Measurements from ENCODE around the gene RARB.

Gene RARB

DNA sequence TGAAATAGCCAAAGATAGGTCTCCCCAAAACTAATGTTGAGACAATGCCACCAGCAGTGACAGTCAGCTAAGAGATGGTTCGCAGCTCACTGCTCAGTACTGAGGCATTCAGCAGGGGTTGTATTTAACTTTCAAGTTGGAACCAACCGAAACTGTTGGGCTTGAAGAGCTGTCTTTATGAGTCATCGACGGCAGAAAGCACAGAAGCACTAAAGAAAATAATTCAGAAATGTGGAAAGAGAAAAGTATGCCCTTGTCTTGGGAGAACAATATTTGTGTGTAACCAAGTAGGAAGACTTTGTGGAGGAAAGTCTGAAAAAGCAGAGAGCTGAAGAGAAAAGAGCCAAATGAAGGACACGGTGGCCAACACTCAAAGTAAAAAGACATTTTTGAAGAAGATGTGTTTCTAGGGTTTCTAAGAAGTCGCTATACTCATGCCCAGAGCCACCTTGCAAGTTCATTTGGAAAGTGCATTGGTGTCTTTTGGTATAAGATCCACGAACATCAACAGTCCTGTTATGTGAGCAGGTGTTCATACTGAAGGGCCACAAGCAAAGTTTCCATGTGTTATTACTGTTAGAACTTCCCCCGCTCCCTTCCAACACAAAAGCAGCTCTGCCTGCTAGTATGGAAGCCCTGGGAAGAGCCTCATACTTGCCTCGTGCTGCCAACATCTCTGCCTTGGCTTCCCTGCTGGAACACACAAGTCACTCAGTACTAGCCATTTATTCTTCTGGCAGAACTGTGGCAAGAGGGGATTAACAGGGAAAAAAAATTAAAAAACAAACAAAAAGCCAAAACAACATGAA is 4.1 kb upstream of the RARB start:
- DNase-seq: no peak

DNA sequence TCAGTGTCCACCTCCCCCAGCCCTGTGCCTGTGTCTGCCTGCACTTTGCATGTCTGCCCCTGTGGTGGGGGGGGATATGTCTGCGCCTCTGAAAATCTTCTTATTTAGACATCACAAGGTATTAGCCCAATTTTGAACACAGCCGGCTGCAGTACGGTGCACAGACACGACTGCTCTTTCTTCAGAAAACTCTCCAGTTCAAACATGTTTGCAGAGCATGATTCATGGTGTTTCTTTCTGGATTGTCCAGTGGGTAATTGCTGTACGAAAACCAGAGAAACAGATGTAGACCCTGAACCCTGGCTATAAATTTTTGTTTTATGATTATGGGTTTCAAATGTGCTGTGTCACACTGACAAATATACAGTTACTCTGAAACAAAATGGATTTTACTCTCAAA is 3.4 kb upstream of the RARB start:
- DNase-seq: no peak

DNA sequence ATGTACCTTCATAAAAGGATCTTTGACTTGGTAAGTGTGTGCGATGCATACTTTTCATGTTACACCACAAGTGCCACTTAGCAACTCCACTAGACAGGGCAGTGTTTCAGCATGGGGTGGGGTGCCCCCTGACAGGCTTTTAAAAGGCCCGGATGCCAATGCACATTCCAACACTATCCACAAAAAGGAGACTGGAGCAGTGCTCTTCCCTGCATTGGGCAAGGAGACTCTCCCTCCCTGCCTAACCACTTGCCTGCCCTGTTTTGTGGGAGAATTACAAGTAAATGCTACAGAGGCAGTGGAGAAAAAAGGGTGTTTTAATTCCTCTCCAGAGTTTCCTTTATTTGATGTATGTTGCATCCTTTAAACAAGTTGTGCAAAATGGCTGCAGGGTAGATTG is 1.7 kb upstream of the RARB start:
- no peak for DNase-seq

DNA sequence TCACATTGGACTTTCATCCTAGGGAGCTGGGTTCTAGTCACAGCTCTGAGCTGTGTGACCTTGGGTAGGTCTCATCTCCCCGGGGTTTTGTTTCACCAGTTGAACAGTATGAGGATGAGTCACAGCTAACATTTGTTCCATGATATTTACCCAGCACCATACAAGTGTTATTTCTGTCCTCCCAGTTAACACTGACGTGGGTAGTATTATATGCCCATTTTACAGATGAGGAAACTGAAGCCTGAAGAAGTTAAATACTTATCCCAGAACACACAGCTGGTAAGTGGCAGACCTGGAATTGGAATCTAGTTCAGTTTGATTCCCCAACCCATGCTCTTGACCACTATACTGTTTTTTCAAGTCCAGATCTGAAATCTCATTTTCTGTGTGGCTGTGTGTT is 908 bp upstream of the RARB start:
- DNase-seq: no peak

DNA sequence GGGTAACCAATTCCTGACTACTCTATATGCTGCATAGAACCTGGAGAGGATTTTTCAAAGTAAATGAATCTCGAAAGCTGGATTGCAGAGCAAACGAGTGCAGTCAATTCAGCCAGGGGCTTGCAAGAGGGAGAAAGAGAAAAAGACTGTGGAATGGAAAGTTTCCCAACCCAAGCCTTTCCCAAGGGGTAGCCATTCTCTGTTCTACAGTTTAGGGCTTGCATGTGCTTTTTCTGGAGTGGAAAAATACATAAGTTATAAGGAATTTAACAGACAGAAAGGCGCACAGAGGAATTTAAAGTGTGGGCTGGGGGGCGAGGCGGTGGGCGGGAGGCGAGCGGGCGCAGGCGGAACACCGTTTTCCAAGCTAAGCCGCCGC is 511 bp upstream of the RARB start:
- no peak for DNase-seq

DNA sequence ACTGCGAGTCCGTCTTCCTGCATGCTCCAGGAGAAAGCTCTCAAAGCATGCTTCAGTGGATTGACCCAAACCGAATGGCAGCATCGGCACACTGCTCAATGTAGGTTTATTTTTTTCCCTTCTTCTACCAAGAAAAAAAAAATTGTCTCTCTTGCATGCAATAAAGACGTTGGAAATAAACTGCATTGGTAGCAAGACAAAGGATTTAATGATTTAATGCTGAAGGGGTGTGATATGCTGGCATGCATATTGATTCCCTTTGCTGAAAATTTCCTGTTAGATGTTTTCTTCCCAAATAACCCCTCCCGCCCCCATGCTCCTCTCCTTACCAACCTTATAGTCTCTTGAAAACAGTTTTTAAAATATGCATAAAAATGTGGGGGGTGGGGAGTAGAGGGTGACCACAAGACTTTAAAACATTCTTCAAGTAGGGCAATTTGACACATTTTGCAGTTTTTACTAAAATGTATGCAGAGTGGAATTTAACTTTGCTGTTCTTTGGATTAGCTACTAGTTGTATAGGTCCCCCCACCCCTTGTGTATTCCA is 799 bp downstream of the RARB start:
- DNase-seq: no peak

DNA sequence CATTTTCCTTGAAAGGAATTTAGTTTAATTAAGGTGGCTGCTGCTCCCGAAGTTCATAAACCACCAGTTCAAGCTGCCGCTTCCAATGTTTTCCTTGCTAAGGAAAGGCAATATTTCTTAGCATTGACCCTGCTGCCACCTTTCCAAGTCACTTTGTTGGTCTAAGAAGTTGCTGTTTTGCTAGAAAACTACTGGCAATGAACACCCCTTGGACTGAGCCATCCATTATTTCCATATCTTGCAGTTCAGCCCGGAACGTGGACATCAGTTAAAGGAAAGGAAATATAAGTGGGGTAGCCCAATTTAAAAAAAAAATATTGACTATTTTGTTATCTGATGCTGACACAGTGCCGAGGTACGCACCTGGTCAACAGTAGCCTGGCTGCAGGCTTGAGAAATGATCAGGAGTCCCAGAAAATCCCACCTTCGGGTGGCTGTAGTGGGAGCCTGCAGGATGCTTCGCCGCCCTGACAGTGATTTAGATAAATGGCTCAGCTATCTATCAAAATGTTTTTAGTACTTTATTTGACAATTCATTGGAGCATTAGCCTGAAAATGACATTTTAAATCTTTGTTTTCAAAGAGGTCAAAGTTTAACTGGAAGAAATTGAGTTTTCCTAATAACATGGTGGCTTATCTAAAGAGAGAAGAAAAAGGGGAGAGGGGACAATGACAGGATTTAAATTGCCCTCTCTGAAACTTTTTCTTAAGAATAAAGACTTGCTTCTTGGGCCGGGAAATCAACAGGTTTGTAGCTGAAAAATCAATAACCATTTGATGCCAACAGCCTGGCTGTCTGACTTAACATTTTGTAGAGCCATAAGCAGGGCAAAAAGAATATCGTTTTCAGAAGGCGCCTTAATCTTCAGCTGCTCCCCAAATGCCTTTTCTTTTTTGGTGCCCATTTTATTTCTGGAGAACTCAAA is 1.6 kb downstream of the RARB start:
- no peak for DNase-seq

DNA sequence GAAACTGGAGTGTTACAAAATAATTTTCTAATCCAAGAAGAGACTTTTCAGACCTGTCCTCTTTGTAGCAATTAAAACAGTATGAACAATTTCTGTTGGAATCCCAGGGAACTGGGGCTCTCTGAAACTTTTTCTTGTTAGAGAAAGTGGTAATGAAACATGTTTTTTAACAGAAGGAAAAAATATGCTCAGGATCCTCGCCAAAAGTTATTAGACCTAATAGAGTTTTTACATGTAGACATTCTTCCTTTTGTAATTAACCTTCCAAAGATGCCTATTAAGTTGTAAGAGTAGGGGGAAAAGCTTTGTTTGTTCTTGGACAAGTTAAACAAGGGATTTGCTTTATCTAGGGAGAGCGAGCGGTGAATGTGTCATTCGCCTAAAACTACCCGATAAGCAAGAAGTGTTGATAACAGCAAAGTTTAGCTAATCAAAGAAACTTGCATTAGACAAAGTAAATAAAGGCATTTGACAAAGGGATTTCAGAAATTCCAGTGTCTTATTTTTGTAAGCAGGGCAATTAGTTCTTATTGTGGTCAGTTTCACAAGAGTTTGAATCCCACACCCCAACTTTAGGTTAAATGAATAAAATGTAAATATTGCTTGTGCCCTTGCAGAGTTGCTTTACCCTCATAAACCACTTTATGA is 2.3 kb downstream of the RARB start:
- DNase-seq: no peak

DNA sequence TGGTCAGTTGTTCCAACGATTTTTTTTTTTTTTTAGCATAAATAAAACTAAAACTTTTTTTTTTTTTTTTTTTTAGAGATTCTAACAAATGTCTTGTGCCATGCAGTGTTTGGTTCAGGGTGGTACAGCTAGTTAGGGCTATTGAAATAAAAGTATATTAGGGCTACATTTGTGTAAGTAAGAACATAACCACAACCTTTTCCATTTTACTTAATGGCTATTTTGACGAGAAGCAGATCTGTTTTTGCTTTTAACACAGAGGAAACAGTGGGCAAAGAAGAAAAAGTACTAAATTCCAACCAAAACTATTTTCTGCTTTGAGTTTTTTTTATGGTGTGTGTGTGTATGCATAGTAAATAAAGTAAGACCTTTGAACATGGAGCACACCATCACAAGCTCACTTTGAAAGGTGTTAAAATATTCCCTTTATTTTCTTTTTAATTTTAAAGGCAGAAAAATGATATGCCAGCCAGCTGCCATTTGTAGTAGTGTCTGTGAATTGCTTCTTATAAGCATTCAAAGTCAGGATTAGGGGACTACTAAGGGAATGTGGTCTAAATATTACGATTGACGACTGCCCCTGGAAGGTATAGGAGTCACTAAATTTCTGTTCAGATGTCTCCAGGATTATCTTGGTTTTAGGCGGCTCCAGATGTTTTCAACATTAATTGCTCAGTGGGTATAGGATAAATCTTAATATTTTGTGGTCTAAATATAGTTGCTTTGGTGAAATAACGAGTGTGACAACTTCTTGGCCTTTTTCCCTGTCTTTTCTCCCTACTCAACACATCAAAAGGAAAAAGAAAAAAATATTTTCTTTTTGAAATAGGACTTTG is 3.1 kb downstream of the RARB start:
- DNase-seq: no peak

DNA sequence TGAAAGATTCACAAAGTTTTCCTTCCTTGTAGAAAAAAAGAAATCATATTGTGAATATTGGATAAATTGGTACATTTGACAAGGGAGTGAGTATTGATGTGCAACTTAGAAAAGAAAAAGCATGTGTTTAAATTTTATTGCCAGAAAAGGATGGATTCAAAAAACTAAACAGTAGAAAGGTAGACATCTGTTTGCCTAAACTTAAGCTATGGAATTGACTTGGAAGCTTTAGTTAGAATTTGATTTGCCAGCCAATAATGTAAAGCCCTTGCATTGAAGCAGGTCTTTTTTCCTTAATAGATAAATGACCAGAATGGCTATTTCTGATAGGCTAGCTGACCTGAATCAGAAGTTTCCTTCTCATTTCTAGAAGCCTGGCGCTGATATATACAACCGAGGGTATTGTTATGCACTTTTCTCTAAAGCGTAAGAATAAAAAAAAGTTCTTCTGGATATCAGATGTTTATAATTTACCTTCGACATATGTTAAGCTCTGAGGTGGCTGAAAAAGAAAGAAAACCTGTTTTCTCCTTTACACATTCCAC is 4.2 kb downstream of the RARB start:
- no peak for DNase-seq

DNA sequence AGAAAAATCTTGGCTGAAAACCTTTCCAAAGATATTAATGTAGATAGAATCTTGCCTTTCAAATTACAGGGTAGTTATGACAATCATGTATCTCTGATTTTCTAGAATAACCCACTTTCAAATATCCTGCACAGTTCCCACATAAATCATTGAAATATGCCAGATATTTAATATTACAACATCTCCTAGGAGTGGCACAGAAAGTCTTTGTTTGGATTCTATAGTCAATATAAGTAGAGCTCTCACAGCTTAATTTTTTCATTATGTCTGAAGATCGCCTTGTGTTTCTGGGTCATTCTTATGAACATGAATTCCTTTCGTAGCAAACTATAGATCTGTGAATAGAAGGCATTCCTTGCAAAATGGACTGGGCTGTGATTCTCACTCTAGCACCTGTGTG is 5.0 kb downstream of the RARB start:
- no peak for DNase-seq

DNA sequence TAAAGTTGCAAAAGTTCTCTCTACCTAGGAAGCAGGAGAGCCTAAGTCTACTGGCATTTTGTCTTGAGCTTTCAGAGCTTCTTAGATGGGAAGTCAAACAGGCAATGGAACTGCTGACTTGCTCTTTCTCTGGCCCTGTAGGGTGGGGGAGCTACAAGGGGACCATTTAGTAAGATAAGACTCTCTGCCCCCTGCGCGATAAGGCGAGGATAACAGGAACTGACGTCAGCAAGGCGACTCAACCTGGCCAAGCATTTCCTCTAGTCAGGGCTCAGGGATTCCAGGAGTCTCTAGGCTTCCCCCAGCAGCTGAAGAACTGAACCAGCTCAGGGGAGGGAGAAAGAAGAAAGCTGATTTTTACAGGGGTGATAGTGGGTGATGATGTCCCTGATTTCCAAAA is 5.8 kb downstream of the RARB start:
- no peak for DNase-seq

DNA sequence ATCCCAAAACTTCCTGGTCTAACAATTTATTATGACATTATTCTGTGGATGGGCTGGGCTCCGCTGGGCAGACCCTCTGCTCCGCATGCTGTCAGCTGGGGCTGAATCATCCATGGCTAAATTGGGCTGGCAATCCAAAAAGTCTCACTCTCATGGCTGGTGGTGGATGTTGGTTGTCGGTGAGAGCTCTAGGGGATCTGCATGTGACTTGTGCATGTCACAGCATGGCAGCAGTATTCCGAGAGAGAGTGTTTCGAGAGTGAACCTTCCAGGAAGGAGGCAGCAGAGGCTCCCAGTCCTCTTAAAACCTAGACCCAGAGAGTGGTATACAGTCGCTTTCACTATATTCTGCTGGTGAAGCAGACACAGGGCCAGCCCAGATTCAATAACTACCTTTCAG is 9.9 kb downstream of the RARB start:
- DNase-seq: no peak

DNA sequence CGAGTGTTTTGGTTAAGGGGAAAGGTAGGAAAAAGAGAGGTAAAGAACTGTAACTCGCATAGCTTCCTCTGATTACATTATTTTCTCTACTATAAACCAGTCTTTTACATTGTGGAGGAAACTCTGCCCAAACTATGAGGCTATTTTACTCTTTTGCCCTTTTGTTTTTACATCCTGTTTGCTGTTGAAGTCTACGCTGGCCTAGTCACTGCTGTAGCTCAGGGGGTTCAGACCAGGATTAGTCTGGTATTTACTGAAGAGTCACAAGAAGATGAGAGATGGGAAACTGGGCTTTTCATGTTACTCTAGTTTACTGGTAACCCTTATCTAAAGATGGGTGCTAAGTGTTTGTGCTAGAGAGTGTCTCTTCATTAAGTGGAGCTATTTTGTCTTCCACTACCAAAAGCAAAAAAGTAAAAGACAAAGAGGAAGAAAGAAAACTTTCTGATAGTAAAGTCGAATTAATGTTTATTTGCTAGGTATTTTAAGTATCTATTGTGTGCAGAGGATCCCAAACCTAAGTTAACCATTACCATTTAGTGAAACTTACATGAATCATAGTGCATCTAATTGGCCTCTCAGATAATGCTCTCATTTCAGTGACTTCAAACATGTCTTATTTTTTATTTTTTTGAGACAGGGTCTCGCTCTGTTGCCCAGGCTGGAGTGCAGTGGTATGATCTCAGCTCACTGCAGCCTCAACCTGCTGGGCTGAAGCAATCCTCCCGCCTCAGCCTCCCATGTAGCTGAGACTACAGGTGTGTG is 10.9 kb downstream of the RARB start:
- no peak for DNase-seq

DNA sequence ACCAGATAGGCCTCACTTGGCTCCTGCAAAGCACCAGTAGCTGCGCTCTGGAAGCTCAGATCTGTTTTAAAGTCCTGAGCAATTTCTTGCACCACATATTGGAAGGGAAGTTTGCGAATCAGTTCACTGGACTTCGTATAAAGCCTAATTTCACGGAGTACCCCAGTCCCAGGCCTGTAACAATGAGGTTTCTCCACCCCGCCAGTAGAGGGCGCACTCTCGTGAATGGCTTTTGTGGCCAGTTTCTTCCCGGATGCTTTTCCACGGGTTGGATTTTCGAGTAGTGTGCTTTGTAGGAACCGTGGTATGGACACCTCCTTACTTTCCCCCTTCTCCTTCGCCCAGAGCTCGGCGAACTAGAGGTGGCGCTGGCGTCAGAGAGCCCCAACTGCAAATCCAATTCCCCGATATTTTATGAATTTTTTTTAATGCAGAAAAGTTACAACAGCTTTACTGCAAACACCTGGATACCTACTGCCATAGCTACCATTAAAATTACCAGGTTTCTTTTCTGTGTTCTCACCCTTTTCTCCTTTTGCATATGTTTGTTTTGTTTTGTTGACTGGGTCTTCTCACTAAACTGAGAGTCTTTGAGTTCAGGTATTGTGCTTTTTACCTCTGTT is 13.3 kb downstream of the RARB start:
- DNase-seq: no peak

DNA sequence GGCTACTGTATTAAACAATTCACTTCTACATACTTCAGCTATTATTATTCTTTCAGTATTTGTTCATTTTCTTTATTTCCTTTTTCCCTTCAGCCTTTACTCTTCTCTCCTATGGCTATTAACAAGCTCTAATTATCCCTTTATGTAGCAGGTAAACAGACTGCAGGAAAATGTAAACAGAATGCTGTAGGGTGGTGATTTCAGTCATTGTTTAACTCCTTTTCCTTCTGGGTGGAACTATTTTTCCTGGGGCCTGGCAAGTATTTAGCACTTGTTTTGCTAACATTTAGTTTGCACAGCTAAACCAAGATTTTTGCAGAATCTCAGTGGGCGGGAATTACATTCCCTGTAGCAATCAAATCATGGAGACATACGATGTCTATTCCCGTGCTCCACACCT is 14.4 kb downstream of the RARB start:
- DNase-seq: peak; percentile 44

DNA sequence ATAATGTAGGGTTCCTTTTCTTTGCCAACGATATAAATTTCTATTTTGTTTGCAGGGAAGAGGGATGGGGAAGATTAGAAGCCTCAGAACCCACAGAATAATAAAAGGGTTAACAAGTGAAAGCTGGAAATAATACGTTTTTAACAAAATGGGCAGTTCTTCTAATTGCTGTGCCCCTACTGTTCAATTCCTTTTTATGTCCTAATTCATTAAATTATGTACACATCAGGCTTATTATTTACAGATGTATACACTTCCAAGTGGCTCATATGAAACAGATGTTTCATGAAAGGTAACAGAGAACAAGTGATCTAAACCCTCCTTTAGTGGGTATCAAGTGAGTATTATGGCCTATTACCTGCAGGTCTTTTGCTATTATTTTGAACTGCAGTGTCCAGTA is 16.2 kb downstream of the RARB start:
- no peak for DNase-seq

DNA sequence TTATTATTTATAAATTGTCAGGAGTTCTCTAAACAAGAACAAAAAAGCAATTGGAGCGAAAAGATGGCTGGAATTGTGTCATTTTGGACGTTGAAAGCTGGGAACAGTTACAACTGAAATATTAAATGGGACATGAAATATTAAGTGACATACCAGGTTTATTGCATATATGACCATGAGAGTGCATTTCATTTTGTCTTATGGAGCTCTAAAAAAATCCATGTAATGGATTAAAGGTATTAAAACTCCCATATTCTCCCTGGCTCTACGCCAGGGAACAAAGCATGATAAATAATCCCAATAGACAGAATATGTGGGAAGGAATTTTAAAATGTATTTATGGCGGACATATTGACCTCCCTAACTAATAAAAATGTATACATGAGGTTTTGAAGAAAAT is 17.7 kb downstream of the RARB start:
- DNase-seq: no peak

DNA sequence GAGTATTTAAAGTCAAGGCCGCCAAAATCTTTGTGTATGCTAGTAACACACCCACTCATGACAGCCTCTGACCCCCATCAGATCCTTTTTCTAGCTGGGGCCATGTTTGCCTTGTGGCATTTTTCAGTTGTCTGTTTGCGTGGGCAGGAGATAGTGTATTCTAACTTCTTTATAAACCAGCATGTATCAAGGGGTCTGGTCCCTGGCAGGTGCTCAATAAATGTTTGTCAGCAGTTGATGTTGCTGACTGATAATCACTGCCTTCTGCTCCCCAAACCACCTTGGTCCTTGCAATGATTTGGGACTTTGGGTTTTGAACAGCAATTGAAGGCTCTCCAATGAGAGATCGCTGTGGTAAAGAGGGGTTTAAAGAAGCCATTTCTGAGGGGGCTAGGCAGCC is 19.2 kb downstream of the RARB start:
- DNase-seq: no peak

DNA sequence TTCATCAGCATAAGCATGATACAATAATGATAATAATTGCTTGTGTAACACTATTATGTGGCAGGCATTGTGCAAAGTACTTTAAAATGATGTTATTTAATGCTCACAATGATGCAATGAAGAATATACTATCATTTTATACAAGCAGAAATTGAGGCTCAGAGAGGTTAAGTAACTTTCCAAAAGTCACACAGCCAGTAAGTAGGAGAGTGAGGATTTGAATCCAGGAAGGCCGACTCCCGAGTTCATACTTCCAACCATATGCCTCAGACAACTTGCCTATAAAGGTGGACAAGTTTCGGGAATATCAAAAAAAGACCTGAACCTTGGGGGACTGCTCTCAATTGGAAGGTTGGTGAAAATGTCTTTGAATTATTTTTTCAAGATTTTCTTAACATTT is 19.9 kb downstream of the RARB start:
- no peak for DNase-seq

Measured in NCI-H2081 treated with DMSO at 0.1 percent for 48 hours (cell line).